HepG2 (cell line): ENCODE data around the gene FAM83G. TPM values are rescaled to one million over a fixed set of nuclear protein-coding genes. Genes with fewer than 3 reads are reported as not detected.

ENCODE experiments used
- ARID2 ChIP-seq: sonication (generic); formaldehyde crosslinking; IDR thresholded peaks from 2 replicates; pipeline ENCODE4 v1.8.1; 2022; ENCODE audit warnings: mild to moderate bottlenecking, missing genetic modification reagents, borderline replicate concordance
- ARID5B ChIP-seq: IDR thresholded peaks from 2 replicates; pipeline ENCODE4 v1.4.0; 2020; ENCODE audit warnings: mild to moderate bottlenecking, missing genetic modification reagents
- CBFB ChIP-seq: sonication (generic); formaldehyde crosslinking; IDR thresholded peaks from 2 replicates; pipeline ENCODE4 v1.4.0; 2020; ENCODE audit warnings: missing genetic modification reagents
- FIP1L1 ChIP-seq: fragments of 200-400 bp; formaldehyde crosslinking; IDR thresholded peaks from 2 replicates; pipeline ENCODE4 v1.6.1; 2018; ENCODE audit warnings: low read depth, mild to moderate bottlenecking, low read length, moderate library complexity, borderline replicate concordance; ENCODE audit not compliant: insufficient read depth
- KLF15 ChIP-seq: sonication (generic); formaldehyde crosslinking; IDR thresholded peaks from 2 replicates; pipeline ENCODE4 v1.8.1; 2023; ENCODE audit warnings: borderline replicate concordance, mild to moderate bottlenecking, inconsistent platforms, missing genetic modification reagents, mixed read lengths
- MAFK ChIP-seq, 2 experiments: IDR thresholded peaks in 1 of 2; conservative IDR thresholded peaks in 1 of 2; 2 replicates each; pipeline ENCODE4 v1.6.1; 2011; ENCODE audit warnings: improper control_type of control experiment in 2 of 2, low read length in 2 of 2
- MYC ChIP-seq: sonication (generic); formaldehyde crosslinking; IDR thresholded peaks from 2 replicates; pipeline ENCODE4 v1.9.0; 2021; ENCODE audit warnings: missing genetic modification reagents, borderline replicate concordance
- NCOA5 ChIP-seq: sonication (generic); formaldehyde crosslinking; IDR thresholded peaks from 2 replicates; pipeline ENCODE4 v1.4.0; 2020; ENCODE audit warnings: missing genetic modification reagents
- NR2F6 ChIP-seq, 2 experiments: IDR thresholded peaks; 2 replicates each; pipeline ENCODE4 v1.6.1; 2016; ENCODE audit warnings: antibody characterized with exemption in 1 of 2, mild to moderate bottlenecking in 1 of 2
- PBX2 ChIP-seq: IDR thresholded peaks from 2 replicates; pipeline ENCODE4 v1.6.1; 2016; ENCODE audit warnings: control low read depth
- PCBP2 ChIP-seq: fragments of 200-400 bp; formaldehyde crosslinking; optimal IDR thresholded peaks from 2 replicates; pipeline ENCODE3; 2018; ENCODE audit warnings: low read length, low read depth; ENCODE audit not compliant: poor library complexity, severe bottlenecking
- ZFP90 ChIP-seq: sonication (generic); formaldehyde crosslinking; IDR thresholded peaks from 2 replicates; pipeline ENCODE4 v1.8.0; 2022; ENCODE audit warnings: missing genetic modification reagents, mild to moderate bottlenecking, inconsistent platforms, borderline replicate concordance
- ZNF142 ChIP-seq: sonication (generic); formaldehyde crosslinking; IDR thresholded peaks from 2 replicates; pipeline ENCODE4 v1.4.0; 2020; ENCODE audit warnings: missing genetic modification reagents
- ZNF251 ChIP-seq: sonication (generic); formaldehyde crosslinking; IDR thresholded peaks from 2 replicates; pipeline ENCODE4 v1.9.0; 2021; ENCODE audit warnings: mild to moderate bottlenecking, missing genetic modification reagents
- ZNF451 ChIP-seq: sonication (generic); formaldehyde crosslinking; IDR thresholded peaks from 2 replicates; pipeline ENCODE4 v1.5.0; 2020; ENCODE audit warnings: mild to moderate bottlenecking, missing genetic modification reagents
- ZNF816 ChIP-seq: sonication (generic); formaldehyde crosslinking; IDR thresholded peaks from 2 replicates; pipeline ENCODE4 v1.8.0; 2022; ENCODE audit warnings: missing genetic modification reagents, mild to moderate bottlenecking, borderline replicate concordance
- polyA plus RNA-seq, 8 experiments: library from polyadenylated mRNA; depleted of rRNA in 3 of 8; stranded (reverse) in 7 of 8; unstranded in 1 of 8; fragments of >200 nt; fragmentation: Illumina TruSeq in 4 of 8; extraction: Trizol in 4 of 8; gene quantifications; 2 replicates each; pipeline versions ENCODE4 v1.2.1 to v1.2.3, GENCODE V29; 2011 to 2016; ENCODE audit warnings: low read depth in 4 of 8, missing spikeins in 1 of 8, mixed read lengths in 1 of 8; ENCODE audit not compliant: insufficient read depth in 1 of 8
- total RNA-seq, 5 experiments: library from RNA; depleted of rRNA; stranded (reverse); fragments of >200 nt; fragmentation: Illumina TruSeq; extraction: Trizol; gene quantifications; 2 replicates each; pipeline ENCODE4 v1.2.3, GENCODE V29; 2016; ENCODE audit warnings: low read depth in 1 of 5

The FAM83G gene
- total and polyA plus RNA-seq, 2 of the 13 experiments (the other 11 are each of a cell fraction or from before 2014, with no cell fraction given), result 13.7 to 18.6 TPM

- no peak for TF ChIP-seq NCOA5 (CRISPR knock-in tag)
- TF ChIP-seq ARID2 (CRISPR knock-in tag), result no peak
- no peak for TF ChIP-seq ZNF451
- no peak for TF ChIP-seq PBX2 (CRISPR knock-in tag)
- TF ChIP-seq ZFP90 (CRISPR knock-in tag), result no peak
- no peak for TF ChIP-seq ZNF251 (CRISPR knock-in tag)
- TF ChIP-seq ARID5B (CRISPR knock-in tag), result no peak
- no peak for TF ChIP-seq ZNF816
- TF ChIP-seq MYC, result 0 out of 2 replicates have a peak, but pooled peaks have one; percentile 10
- TF ChIP-seq CBFB, result 0 out of 2 replicates have a peak, but pooled peaks have one; percentile 14
- TF ChIP-seq PCBP2, result no peak
- 0 out of 2 replicates have a peak, but pooled peaks have one; percentile 1 for TF ChIP-seq ZNF142
- no peak for TF ChIP-seq NR2F6 (IDR thresholded peaks at IDR 0.05)
- TF ChIP-seq NR2F6 (CRISPR knock-in tag; IDR thresholded peaks at IDR 0.05), result 0 out of 2 replicates have a peak, but pooled peaks have one; percentile 13
- TF ChIP-seq KLF15 (CRISPR knock-in tag), result no peak
- no peak for TF ChIP-seq FIP1L1
- no peak for TF ChIP-seq MAFK (conservative IDR thresholded peaks at IDR 0.05 in 1 of 2, IDR thresholded peaks at IDR 0.05 in 1 of 2; ENCODE audit: low read length in 2 of 2)
Measured at GRCh38 chr17:18980682-18981334, 23.8 kb downstream of the FAM83G start (continued).
